Activated T-cell treated with anti-CD3 and anti-CD28 coated beads, Interleukin-2, amount 50 U/mL, for 48 hours (primary cell): Measurements from ENCODE around the gene ROBO1.
"Not testable (repeated sequence)": the region's sequence is repeated elsewhere in the genome, so short reads cannot be mapped to it uniquely, and the experiment has no call there.

Source experiments
- DNase-seq, 2 experiments: peaks; one replicate each; pipeline ENCODE4 v3.0.0-alpha.2; 2020

ROBO1 gene

DNA sequence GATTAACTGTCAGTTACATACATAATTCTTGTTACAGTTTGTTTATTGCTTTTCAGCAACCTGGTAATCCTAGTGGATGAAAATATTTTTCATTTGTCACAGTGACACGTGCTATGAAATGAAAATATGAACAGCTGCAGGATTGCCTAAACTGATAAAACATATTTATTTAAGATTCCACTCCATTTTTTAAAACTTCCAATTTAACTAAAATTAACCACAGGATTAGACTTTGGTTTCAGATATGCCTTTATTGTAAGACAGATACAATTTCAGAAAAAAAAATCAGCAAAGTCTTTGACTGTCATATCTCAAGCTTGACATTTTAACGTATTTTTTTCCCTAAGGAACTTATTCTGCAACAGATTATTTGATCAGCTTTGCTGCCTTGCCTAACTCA is 550.7 kb downstream of the ROBO1 start:
- no peak for DNase-seq

DNA sequence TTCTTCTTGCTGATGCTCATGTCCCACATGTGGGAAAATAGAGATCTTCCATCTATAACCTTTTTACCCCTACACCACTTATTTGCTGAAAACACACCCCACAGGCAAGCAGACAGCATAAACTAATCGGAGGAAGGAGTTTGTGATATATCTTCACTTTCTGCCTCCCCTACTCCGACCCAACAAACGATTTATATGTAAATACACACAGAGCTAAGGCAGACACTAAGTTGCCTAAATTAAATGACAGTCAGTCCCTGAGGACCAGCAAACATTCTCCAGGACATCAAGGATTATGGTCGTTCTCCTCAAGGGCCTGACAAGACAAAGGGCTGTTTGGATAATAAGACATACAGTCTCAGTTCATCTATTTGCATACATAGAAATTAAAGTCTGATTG is 552.5 kb downstream of the ROBO1 start:
- no peak for DNase-seq

DNA sequence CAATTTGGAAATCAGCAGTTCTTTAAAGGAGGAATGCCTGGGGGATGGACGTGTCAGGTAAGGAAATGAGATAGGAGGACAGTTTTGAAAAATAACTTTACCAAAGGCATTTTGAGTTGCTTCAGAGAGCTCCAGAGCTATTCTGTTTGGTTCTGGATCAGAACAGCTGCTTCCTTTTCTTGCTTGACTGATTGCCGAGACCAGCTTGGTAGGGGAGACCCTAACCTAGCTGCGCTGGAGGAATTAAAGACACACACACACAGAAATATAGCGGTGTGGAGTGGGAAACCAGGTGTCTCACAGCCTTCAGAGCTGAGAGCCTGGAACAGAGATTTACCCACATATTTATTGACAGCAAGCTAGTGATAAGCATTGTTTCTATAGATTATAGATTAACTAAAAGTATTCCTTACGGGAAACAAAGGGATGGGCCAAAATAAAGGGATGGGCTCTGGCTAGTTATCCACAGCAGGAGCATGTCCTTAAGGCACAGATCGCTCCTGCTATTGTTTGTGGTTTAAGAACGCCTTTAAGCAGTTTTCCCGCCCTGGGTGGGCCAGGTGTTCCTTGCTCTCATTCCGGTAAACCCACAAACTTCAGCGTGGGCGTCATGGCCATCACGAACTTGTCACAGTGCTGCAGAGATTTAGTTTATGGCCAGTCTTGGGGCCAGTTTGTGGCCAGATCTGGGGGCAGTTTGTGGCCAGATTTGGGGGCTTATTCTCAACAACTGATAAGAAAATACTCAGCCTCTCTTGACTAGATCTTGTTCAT is 556.0 kb downstream of the ROBO1 start:
- DNase-seq, result no peak

DNA sequence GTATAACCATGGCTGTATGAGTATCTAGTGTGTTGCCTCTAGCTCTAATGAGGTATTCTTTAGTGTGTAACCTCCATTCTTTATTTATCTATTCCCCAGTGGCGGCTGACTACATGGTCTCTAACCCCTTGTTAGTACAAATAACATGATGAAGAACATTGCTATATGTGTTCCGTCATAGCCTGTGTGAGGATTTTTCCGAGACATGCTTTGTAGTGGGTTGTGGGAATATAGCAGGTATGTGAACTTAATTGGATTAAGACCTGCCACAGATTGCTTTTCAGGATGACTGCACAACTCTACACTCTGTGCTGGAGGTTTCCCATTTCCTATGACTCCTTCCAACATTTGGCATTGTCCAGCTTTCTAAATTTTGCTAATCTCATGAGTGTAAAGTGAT is 563.4 kb downstream of the ROBO1 start:
- no peak for DNase-seq

- no peak for DNase-seq
Observed at GRCh38 chr3:79203144-79203519, 564.7 kb downstream of the ROBO1 start.

GRCh38 chr3:79202471-79203143 is 565.2 kb downstream of the ROBO1 start:
- no peak for DNase-seq

DNA sequence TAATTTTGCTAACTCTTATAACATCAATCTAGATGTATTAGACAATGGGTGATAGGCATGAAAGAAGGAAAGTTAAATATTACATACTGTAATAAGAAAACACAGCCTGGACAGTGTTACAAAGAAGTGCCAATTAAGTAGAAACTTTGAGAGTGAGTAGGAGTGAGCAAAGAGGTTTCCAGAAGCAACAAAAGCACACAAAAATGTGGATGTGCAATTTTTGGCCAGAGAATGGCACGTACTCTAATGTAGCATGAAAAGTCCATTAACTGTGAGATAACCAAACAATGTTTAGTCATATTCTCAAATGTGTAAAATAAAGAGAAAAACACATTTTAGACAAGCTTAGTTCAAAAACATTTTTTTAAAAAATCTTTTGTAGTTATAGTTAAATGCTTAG is 567.3 kb downstream of the ROBO1 start:
- no peak for DNase-seq

GRCh38 chr3:79199966-79200365 is 567.8 kb downstream of the ROBO1 start:
- DNase-seq, result no peak

DNA sequence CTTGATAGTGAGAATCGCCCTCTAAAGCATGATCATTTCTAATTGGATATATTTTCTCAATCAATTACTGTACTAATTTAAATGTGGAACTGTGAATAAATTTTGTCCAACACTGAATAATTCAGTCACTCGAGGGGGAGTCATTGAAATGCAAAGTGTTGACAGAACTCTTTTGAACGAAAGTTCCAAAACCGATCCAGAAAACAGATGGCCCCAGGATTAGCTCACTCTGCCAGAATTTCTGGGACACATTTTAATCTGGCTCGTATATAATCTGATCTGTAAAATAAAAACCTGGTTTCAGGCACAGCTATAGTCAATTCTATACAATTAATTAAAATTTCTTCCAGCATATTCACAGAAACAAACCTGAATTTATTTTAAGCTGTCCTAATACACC is 580.4 kb downstream of the ROBO1 start:
- no peak for DNase-seq

DNA sequence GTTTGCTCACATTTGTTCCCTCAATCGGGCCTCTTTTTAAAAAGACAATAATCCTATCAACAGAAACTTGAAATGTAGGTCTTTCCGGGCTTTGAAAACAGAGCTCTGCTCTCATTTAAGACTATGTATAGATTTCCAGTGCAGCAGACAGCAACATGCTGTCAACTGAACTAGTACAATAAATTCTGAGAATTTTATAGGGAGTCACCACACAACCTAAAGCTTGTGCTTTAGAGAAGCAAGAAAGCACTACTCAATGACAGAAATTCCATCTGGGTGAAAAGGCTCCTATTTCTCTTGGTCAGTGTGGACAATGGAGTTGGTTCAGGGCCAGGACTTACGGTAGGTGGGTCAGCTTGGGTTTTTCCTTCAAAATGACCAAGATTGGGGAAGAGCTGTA is 583.5 kb downstream of the ROBO1 start:
- DNase-seq, result no peak

DNA sequence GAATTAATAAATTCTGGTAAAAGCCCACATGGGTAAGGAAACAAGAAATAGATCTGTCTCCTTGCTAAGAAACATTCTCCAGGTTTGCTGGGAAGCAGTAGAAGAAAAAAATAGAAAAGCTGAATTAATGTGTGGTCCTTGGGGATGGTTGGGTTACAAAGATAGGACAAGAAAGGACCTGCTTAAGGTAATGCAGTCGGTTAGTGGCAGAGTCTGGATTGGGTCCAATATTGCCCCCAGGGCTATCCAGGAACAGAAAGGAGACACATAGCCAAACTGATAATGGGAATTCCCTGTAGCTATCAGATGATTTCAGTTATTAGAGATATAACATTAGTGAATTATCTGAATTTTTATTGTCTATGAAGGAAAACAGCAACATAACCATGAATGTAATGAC is 584.3 kb downstream of the ROBO1 start:
- DNase-seq, result no peak

- DNase-seq, result no peak
Observed at GRCh38 chr3:79178471-79179180, 589.2 kb downstream of the ROBO1 start.

- no peak for DNase-seq
Observed at GRCh38 chr3:79175870-79176269, 591.9 kb downstream of the ROBO1 start.

DNA sequence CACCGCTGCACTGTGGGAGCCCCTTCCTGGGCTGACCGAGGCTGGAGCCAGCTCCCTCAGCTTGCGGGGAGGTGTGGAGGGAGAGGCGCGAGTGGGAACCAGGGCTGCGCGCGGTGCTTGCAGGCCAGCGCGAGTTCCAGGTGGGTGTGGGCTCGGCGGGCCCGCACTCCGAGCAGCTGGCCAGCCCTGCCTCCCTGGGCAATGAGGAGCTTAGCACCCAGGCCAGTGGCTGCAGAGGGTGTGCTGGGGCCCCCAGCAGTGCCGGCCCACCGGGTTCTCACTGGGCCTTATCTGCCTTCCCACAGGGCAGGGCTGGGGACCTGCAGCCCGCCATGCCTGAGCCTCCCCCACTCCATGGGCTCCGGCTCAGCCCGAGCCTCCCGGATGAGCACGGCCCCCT is 594.5 kb downstream of the ROBO1 start:
- not testable (repeated sequence) for DNase-seq

- no peak for DNase-seq
Observed at GRCh38 chr3:79172241-79172640, 595.6 kb downstream of the ROBO1 start.

DNA sequence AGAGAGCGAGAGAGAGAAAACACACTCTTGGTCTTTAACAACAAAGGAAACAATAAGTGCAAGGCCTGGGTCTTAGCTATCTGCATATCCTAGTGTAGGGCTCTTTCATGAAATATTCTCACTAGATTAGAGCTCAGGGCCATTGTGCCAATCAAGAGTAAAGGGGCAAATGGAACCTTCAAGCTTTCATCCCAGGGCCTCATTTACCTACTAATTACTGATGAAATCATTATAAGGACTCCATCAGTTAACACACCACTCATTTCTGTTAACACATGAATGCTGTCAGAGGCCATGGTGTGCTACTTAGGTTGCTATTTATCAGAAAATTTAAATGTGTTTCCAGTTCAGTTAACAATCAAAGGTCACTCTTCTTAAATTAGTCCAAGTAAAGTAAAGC is 597.8 kb downstream of the ROBO1 start:
- DNase-seq, result no peak

DNA sequence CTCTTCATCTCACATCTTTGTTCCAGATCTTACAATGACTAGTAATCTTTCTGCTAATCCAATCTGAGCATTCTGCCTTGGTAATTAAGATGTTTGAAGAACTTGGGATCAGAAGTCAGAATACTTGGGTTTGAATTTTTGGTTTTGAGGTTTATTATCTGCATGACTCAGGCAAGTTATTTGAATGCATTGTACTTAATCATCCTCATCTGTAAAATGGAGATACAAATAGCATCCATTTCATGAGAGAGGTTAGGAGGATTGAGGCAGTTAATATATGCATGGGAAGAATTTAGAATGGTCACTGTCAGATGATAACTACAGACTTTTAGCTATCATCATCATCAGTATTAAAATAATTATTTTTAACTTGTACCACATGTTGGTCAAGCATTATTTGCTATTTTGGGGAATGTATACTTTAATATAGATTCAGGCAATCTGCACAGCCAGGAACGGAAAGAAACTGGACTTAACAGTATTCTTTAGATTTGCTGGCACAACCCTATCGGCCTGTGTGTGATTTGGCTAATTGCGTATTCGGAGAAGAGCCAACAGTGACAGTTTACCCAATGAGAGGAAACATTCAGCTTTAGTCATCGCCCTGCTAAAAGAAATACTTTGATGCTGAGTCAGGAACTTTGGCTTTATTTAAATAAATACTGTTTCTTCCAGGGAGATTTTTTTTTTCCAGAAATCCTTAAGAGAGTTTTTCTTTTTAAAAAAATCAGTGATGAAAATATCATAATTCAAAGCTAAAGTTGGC is 600.0 kb downstream of the ROBO1 start:
- DNase-seq, result no peak

GRCh38 chr3:79162653-79163052 is 605.1 kb downstream of the ROBO1 start:
- no peak for DNase-seq

GRCh38 chr3:79161941-79162340 is 605.9 kb downstream of the ROBO1 start:
- no peak for DNase-seq

- DNase-seq, result no peak
Observed at GRCh38 chr3:79160421-79160820, 607.4 kb downstream of the ROBO1 start.

DNA sequence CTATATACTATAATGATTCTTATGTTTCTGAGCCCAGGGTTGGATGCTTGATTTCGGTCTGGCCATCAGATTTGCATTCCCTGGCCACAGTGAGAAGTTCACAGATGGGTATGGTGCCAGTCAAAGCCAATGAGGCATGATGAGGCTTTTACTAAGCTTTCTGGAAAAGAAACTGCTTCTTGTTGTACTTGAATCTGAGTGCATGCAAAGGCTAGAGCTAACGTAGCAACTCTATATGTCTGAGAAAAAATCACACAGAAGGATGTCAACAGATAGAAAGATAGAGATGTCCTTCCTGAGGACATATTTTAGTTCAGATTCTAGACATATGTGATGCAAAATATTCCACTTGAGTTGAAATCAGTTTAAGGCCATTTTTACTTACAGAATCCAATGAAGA is 608.1 kb downstream of the ROBO1 start:
- no peak for DNase-seq

GRCh38 chr3:79157191-79157590 is 610.6 kb downstream of the ROBO1 start:
- no peak for DNase-seq

GRCh38 chr3:79154865-79155264 is 612.9 kb downstream of the ROBO1 start:
- DNase-seq, result no peak
